NK-92 treated with Interleukin-12 subunit alpha and Interleukin-12 subunit beta, amount 100 ng/mL, for 24 hours (cell line): Measurements from ENCODE around the gene NT5DC1.
A peak's percentile ranks its signal among the peaks of the same experiment; 100 is the strongest.
"Not testable (repeated sequence)": the region's sequence is repeated elsewhere in the genome, so short reads cannot be mapped to it uniquely, and the experiment has no call there.

Experiments
- DNase-seq: peaks from one replicate; lab custom pipeline; 2025; lab: John Stamatoyannopoulos, UW

NT5DC1 gene

GRCh38 chr6:116279232-116280160 lies 178.8 kb downstream of the NT5DC1 start, which contains the start of gene TSPYL1:
Gene TSPYL1, minus strand, starts transcription at chr6:116279930. Its CDS starts 100 bp downstream, at chr6:116279830.
- DNase-seq: peak; percentile 87

- DNase-seq: no peak
These were observed 179.7 kb downstream of the NT5DC1 start for GRCh38 chr6:116280161-116280932.

GRCh38 chr6:116280933-116281316 lies 180.3 kb downstream of the NT5DC1 start:
- DNase-seq: no peak

GRCh38 chr6:116282698-116283097 lies 182.0 kb downstream of the NT5DC1 start:
- no peak for DNase-seq

- DNase-seq: no peak
These were observed 182.5 kb downstream of the NT5DC1 start for GRCh38 chr6:116283191-116283590.

- DNase-seq: not testable (repeated sequence)
These were observed 184.3 kb downstream of the NT5DC1 start for GRCh38 chr6:116284984-116285383.

- peak; percentile 9 for DNase-seq
These were observed 186.2 kb downstream of the NT5DC1 start for GRCh38 chr6:116286773-116287358.

- no peak for DNase-seq
These were observed 187.1 kb downstream of the NT5DC1 start for GRCh38 chr6:116287689-116288282.

GRCh38 chr6:116289876-116290275 lies 189.2 kb downstream of the NT5DC1 start:
- no peak for DNase-seq

GRCh38 chr6:116290799-116291198 lies 190.1 kb downstream of the NT5DC1 start:
- no peak for DNase-seq

- DNase-seq: no peak
These were observed 191.2 kb downstream of the NT5DC1 start for GRCh38 chr6:116291701-116292396.

- no peak for DNase-seq
These were observed 191.9 kb downstream of the NT5DC1 start for GRCh38 chr6:116292553-116292952.

GRCh38 chr6:116298273-116298672 lies 197.6 kb downstream of the NT5DC1 start:
- no peak for DNase-seq

- DNase-seq: no peak
These were observed 198.3 kb downstream of the NT5DC1 start for GRCh38 chr6:116298973-116299372.
